SK-N-SH (cell line): Measurements from ENCODE around the gene SHROOM3. TPM values are rescaled to one million over a fixed set of nuclear protein-coding genes. Genes with fewer than 3 reads are reported as not detected.

ENCODE experiments used
- CTCF ChIA-PET: fragments of 300-600, 350-600 bp; formaldehyde crosslinking; extraction: SDS; loops from one replicate; lab custom pipeline; 2021; lab: Yijun Ruan, JAX
- POLR2A ChIA-PET: fragments of 350-600 bp; sonication (Branson Sonifier 250); formaldehyde crosslinking; extraction: SDS; loops from one replicate; lab custom pipeline; 2020; ENCODE audit warnings: antibody characterized with exemption, inconsistent platforms; lab: Yijun Ruan, JAX
- DNase-seq: peaks from one replicate; pipeline ENCODE4 v3.0.0; 2012
- H2AFZ ChIP-seq: fragments of 200-600 bp; sonication (generic); 2 replicates; pipeline ENCODE4 v1.8.1; 2016; ENCODE audit warnings: antibody characterized with exemption, mild to moderate bottlenecking, low read depth
- H3F3A ChIP-seq: fragments of 200-600 bp; sonication (generic); replicated peaks from 2 replicates; pipeline ENCODE3; 2016; ENCODE audit warnings: antibody characterized with exemption, mild to moderate bottlenecking; ENCODE audit not compliant: insufficient read depth
- H3K27ac ChIP-seq, 2 experiments: fragments of 200-500 bp in 1 of 2; fragments of 200-600 bp in 1 of 2; sonication (Bioruptor generic) in 1 of 2; sonication (generic), shearing (Covaris generic) in 1 of 2; 2 replicates each; pipeline versions ENCODE4 v1.5.1 to v1.6.1; 2014 to 2016; ENCODE audit warnings: low read depth in 2 of 2, inconsistent platforms in 1 of 2, low read length in 1 of 2, mild to moderate bottlenecking in 1 of 2, mixed read lengths in 1 of 2
- H3K27me3 ChIP-seq: fragments of 200-600 bp; sonication (generic), shearing (Covaris generic); 2 replicates; pipeline ENCODE4 v1.6.1; 2016; ENCODE audit warnings: mixed run types; ENCODE audit not compliant: insufficient read depth
- H3K36me3 ChIP-seq, 2 experiments: fragments of 200-500 bp in 1 of 2; fragments of 200-600 bp in 1 of 2; sonication (Bioruptor generic) in 1 of 2; sonication (generic) in 1 of 2; replicated peaks in 1 of 2; 2 replicates each; pipeline versions ENCODE3 to v1.5.1; 2014 to 2016; ENCODE audit warnings: low read length in 1 of 2, mild to moderate bottlenecking in 1 of 2; ENCODE audit not compliant: insufficient read depth in 2 of 2, control insufficient read depth in 1 of 2
- H3K4me1 ChIP-seq, 2 experiments: fragments of 200-500 bp in 1 of 2; fragments of 200-600 bp in 1 of 2; sonication (Bioruptor generic) in 1 of 2; sonication (generic), shearing (Covaris generic) in 1 of 2; 2 replicates each; pipeline versions ENCODE4 v1.5.1 to v1.6.1; 2014 to 2016; ENCODE audit warnings: low read depth in 1 of 2, low read length in 1 of 2, mixed run types in 1 of 2; ENCODE audit not compliant: insufficient read depth in 2 of 2, control insufficient read depth in 1 of 2
- H3K4me2 ChIP-seq: fragments of 200-600 bp; sonication (generic), shearing (Covaris generic); 2 replicates; pipeline ENCODE4 v1.6.1; 2017; ENCODE audit warnings: mixed run types
- H3K4me3 ChIP-seq, 2 experiments: fragments of 200-500 bp in 1 of 2; fragments of 200-600 bp in 1 of 2; sonication (Bioruptor generic) in 1 of 2; sonication (generic), shearing (Covaris generic) in 1 of 2; 2 replicates each; pipeline versions ENCODE4 v1.5.1 to v1.8.1; 2014 to 2016; ENCODE audit warnings: low read depth in 2 of 2, inconsistent platforms in 1 of 2, low read length in 1 of 2, mild to moderate bottlenecking in 1 of 2, mixed read lengths in 1 of 2, moderate library complexity in 1 of 2
- H3K79me2 ChIP-seq: fragments of 200-600 bp; sonication (generic); 2 replicates; pipeline ENCODE4 v1.8.1; 2017; ENCODE audit warnings: mild to moderate bottlenecking; ENCODE audit not compliant: insufficient read depth
- H3K9ac ChIP-seq: fragments of 200-600 bp; sonication (generic); 2 replicates; pipeline ENCODE4 v1.6.1; 2017; ENCODE audit warnings: mixed run types
- H3K9me2 ChIP-seq: fragments of 200-600 bp; sonication (generic); 2 replicates; pipeline ENCODE4 v1.6.1; 2017; ENCODE audit warnings: mixed run types
- H3K9me3 ChIP-seq: fragments of 200-600 bp; sonication (generic); 2 replicates; pipeline ENCODE4 v1.6.1; 2017; ENCODE audit warnings: mixed run types, mild to moderate bottlenecking, moderate library complexity
- H4K20me1 ChIP-seq: fragments of 200-600 bp; sonication (generic); 2 replicates; pipeline ENCODE4 v1.6.1; 2017; ENCODE audit warnings: mild to moderate bottlenecking, mixed run types; ENCODE audit not compliant: insufficient read depth
- CHD2 ChIP-seq: fragments of 150-350 bp; IDR thresholded peaks from 2 replicates; pipeline ENCODE4 v1.6.1; 2018; ENCODE audit warnings: low read length; ENCODE audit not compliant: partially characterized antibody
- EZH2phosphoT487 ChIP-seq: fragments of 200-600 bp; sonication (generic); IDR thresholded peaks from 2 replicates; pipeline ENCODE4 v1.6.1; 2017; ENCODE audit warnings: low read depth, mixed run types, mild to moderate bottlenecking, antibody characterized with exemption, moderate library complexity, borderline replicate concordance
- FOXJ3 ChIP-seq: sonication (generic); formaldehyde crosslinking; IDR thresholded peaks from 2 replicates; pipeline ENCODE4 v1.5.1; 2020; ENCODE audit warnings: mild to moderate bottlenecking, missing genetic modification reagents
- GABPA ChIP-seq: IDR thresholded peaks from 2 replicates; pipeline ENCODE4 v1.4.0; 2012; ENCODE audit warnings: low read depth, mild to moderate bottlenecking
- GATA2 ChIP-seq: sonication (generic); formaldehyde crosslinking; IDR thresholded peaks from 2 replicates; pipeline ENCODE4 v1.5.0; 2020; ENCODE audit warnings: mild to moderate bottlenecking, missing genetic modification reagents
- JUND ChIP-seq: IDR thresholded peaks from 2 replicates; pipeline ENCODE4 v1.4.0; 2012
- MEF2A ChIP-seq: IDR thresholded peaks from 2 replicates; pipeline ENCODE4 v1.4.0; 2012; ENCODE audit warnings: low read depth, borderline replicate concordance
- MXI1 ChIP-seq: IDR thresholded peaks from 2 replicates; pipeline ENCODE4 v1.6.1; 2012; ENCODE audit warnings: mild to moderate bottlenecking, low read depth, low read length, improper control_type of control experiment
- NFIC ChIP-seq: IDR thresholded peaks from 2 replicates; pipeline ENCODE4 v1.4.0; 2012; ENCODE audit warnings: borderline replicate concordance
- RFX5 ChIP-seq: IDR thresholded peaks from 2 replicates; pipeline ENCODE4 v1.6.1; 2012; ENCODE audit warnings: mild to moderate bottlenecking, improper control_type of control experiment, low read length
- RXRA ChIP-seq: IDR thresholded peaks from 2 replicates; pipeline ENCODE4 v1.4.0; 2012; ENCODE audit warnings: low read depth, mild to moderate bottlenecking, borderline replicate concordance
- SIN3A ChIP-seq: IDR thresholded peaks from 2 replicates; pipeline ENCODE4 v1.6.1; 2012; ENCODE audit warnings: low read depth, mild to moderate bottlenecking, low read length, moderate library complexity, borderline replicate concordance
- SMC3 ChIP-seq: IDR thresholded peaks from 2 replicates; pipeline ENCODE4 v1.6.1; 2012; ENCODE audit warnings: low read depth, low read length, improper control_type of control experiment
- TAF1 ChIP-seq: IDR thresholded peaks from 2 replicates; pipeline ENCODE4 v1.6.1; 2012; ENCODE audit warnings: low read depth, mild to moderate bottlenecking, low read length, moderate library complexity, borderline replicate concordance
- TEAD4 ChIP-seq: IDR thresholded peaks from 2 replicates; pipeline ENCODE4 v1.4.0; 2012; ENCODE audit warnings: mild to moderate bottlenecking, borderline replicate concordance; ENCODE audit not compliant: insufficient read depth
- YY1 ChIP-seq: IDR thresholded peaks from 2 replicates; pipeline ENCODE4 v1.4.0; 2012; ENCODE audit warnings: low read depth, mild to moderate bottlenecking
- WGBS: methylation state at CpG from one replicate; pipeline ENCODE4 v1.1.6; 2017; ENCODE audit warnings: low lambda C conversion rate; 5-methylcytosine and 5-hydroxymethylcytosine counted together
- polyA plus RNA-seq, 3 experiments: library from polyadenylated mRNA; depleted of rRNA; stranded (reverse); fragments of >200 nt; gene quantifications; 2 replicates each; pipeline ENCODE4 v1.2.3, GENCODE V29; 2012
- TF ChIP-seq, protein P1 (sequence below): IDR thresholded peaks from 2 replicates; pipeline ENCODE4 v1.6.1; 2012; ENCODE audit warnings: mild to moderate bottlenecking, low read depth, low read length, moderate library complexity
- TF ChIP-seq, protein P2 (sequence below): IDR thresholded peaks from 2 replicates; pipeline ENCODE4 v1.4.0; 2012; ENCODE audit warnings: low read depth
- TF ChIP-seq, protein P3 (sequence below): fragments of 200-600 bp; sonication (generic); IDR thresholded peaks from 2 replicates; pipeline ENCODE4 v1.6.1; 2017; ENCODE audit warnings: antibody characterized with exemption, mild to moderate bottlenecking, moderate library complexity
- TF ChIP-seq, protein P4 (sequence below): fragments of 150-350 bp; IDR thresholded peaks from 2 replicates; pipeline ENCODE4 v1.6.1; 2016; ENCODE audit warnings: mild to moderate bottlenecking, low read depth, low read length

The SHROOM3 gene
- polyA plus RNA-seq, 1 of the 3 experiments (the other 2 are of a cell fraction), result 4.3 TPM

DNA sequence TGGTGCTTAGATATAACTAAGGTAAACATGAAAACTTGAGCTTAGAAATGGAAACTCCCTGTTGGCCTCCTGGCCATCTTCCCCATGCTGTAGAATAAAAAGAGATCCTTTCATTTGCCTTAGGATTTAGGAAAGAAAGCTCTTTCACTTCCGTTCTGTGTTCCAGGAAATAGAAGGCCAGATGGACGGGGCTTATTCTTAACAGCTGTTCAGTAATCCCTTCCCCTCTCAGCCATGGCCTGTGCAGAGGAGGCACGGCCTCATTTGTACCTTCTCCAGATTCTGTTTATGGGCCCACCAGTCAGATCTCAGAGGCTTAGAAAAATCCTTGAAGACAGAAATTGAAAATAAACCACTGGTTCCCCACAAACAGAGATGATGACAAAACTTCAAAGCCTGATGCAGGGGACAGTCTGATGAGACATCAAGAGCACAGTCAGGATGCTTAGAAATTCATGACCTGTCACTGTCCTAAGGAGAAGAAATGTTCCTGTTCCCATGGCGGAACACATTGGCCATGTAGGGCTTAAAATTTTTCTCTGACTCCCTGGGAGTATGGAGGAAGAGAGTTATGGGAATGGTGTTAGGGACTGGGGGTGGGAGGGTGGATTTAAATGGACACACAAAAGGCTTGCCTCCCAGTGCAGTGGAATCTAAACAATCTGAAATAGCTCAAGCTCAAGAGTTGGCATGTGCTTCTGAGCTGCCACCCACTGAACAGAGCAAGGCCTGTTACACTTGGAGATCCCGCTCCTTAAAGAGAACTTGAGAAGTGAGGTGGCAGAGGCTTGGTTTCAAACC is 274.1 kb downstream of the SHROOM3 start:
- H3K79me2 ChIP-seq, result peaks cover 64% of the 10 kb centered on the region
- peaks cover 33 to 40% of the 10 kb centered on the region in 2 experiments for H3K36me3 ChIP-seq
- H3K9me2 ChIP-seq, result no peaks in the 10 kb centered on the region
- no peak overlapping the region for H3K4me3 ChIP-seq
- peaks cover 7 to 22% of the 10 kb centered on the region in 2 experiments; a peak in 3 of 4 replicates for H3K4me1 ChIP-seq
- no peak overlapping the region for H3K9ac ChIP-seq
- peak overlapping the region; percentile 10 to 18; a peak in 2 of 4 replicates for H3K27ac ChIP-seq
- no peaks in the 10 kb centered on the region for H4K20me1 ChIP-seq
- ChIA-PET CTCF (interaction anchor here (1.3 to 2.4 kb wide), 2 partner anchors 10 to 191 kb away, joined by 4 to 7 read pairs; no protein-coding TSS in a partner anchor), POLR2A (no interaction called here)
- 97% methylated on average over 5 of the region's 5 CpGs for whole genome bisulfite sequencing
- H3F3A ChIP-seq, result peaks cover 24% of the 10 kb centered on the region
- H2AFZ ChIP-seq, result no peak overlapping the region
- TF ChIP-seq TEAD4, result no peak
- TF ChIP-seq TAF1, result no peak
- no peak for TF ChIP-seq SMC3
- no peak for TF ChIP-seq MEF2A
- no peak for TF ChIP-seq RXRA
- TF ChIP-seq, protein P1, sequence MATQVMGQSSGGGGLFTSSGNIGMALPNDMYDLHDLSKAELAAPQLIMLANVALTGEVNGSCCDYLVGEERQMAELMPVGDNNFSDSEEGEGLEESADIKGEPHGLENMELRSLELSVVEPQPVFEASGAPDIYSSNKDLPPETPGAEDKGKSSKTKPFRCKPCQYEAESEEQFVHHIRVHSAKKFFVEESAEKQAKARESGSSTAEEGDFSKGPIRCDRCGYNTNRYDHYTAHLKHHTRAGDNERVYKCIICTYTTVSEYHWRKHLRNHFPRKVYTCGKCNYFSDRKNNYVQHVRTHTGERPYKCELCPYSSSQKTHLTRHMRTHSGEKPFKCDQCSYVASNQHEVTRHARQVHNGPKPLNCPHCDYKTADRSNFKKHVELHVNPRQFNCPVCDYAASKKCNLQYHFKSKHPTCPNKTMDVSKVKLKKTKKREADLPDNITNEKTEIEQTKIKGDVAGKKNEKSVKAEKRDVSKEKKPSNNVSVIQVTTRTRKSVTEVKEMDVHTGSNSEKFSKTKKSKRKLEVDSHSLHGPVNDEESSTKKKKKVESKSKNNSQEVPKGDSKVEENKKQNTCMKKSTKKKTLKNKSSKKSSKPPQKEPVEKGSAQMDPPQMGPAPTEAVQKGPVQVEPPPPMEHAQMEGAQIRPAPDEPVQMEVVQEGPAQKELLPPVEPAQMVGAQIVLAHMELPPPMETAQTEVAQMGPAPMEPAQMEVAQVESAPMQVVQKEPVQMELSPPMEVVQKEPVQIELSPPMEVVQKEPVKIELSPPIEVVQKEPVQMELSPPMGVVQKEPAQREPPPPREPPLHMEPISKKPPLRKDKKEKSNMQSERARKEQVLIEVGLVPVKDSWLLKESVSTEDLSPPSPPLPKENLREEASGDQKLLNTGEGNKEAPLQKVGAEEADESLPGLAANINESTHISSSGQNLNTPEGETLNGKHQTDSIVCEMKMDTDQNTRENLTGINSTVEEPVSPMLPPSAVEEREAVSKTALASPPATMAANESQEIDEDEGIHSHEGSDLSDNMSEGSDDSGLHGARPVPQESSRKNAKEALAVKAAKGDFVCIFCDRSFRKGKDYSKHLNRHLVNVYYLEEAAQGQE, result no peak
- TF ChIP-seq SIN3A, result no peak
- TF ChIP-seq NFIC, result no peak
- TF ChIP-seq CHD2, result no peak
- no peak for TF ChIP-seq MXI1
- no peak for TF ChIP-seq FOXJ3 (CRISPR knock-in tag)
- no peak for TF ChIP-seq GABPA
- TF ChIP-seq YY1, result no peak
- TF ChIP-seq, protein P2, sequence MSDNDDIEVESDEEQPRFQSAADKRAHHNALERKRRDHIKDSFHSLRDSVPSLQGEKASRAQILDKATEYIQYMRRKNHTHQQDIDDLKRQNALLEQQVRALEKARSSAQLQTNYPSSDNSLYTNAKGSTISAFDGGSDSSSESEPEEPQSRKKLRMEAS, result no peak
- TF ChIP-seq, protein P3, sequence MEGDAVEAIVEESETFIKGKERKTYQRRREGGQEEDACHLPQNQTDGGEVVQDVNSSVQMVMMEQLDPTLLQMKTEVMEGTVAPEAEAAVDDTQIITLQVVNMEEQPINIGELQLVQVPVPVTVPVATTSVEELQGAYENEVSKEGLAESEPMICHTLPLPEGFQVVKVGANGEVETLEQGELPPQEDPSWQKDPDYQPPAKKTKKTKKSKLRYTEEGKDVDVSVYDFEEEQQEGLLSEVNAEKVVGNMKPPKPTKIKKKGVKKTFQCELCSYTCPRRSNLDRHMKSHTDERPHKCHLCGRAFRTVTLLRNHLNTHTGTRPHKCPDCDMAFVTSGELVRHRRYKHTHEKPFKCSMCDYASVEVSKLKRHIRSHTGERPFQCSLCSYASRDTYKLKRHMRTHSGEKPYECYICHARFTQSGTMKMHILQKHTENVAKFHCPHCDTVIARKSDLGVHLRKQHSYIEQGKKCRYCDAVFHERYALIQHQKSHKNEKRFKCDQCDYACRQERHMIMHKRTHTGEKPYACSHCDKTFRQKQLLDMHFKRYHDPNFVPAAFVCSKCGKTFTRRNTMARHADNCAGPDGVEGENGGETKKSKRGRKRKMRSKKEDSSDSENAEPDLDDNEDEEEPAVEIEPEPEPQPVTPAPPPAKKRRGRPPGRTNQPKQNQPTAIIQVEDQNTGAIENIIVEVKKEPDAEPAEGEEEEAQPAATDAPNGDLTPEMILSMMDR, result no peak
- no peak for TF ChIP-seq JUND
- TF ChIP-seq EZH2phosphoT487, result no peak
- TF ChIP-seq RFX5, result no peak
- TF ChIP-seq, protein P4, sequence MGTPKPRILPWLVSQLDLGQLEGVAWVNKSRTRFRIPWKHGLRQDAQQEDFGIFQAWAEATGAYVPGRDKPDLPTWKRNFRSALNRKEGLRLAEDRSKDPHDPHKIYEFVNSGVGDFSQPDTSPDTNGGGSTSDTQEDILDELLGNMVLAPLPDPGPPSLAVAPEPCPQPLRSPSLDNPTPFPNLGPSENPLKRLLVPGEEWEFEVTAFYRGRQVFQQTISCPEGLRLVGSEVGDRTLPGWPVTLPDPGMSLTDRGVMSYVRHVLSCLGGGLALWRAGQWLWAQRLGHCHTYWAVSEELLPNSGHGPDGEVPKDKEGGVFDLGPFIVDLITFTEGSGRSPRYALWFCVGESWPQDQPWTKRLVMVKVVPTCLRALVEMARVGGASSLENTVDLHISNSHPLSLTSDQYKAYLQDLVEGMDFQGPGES, result no peak
- no peak for TF ChIP-seq GATA2
- no peaks in the 10 kb centered on the region for H3K9me3 ChIP-seq
- H3K27me3 ChIP-seq, result no peaks in the 10 kb centered on the region
- DNase-seq, result no peak
- H3K4me2 ChIP-seq, result no peak overlapping the region
